Dermis microvascular lymphatic vessel endothelial cell (primary cell): ENCODE data around the gene ROR1. TPM values are rescaled to one million over a fixed set of nuclear protein-coding genes. Genes with fewer than 3 reads are reported as not detected.
A peak's percentile ranks its signal among the peaks of the same experiment; 100 is the strongest.
"Not testable (repeated sequence)": the region's sequence is repeated elsewhere in the genome, so short reads cannot be mapped to it uniquely, and the experiment has no call there.

Source experiments
- DNase-seq, 2 donors: peaks; one replicate each; pipeline versions ENCODE4 v3.0.0 to v3.0.0-alpha.2; 2010; ENCODE audit warnings: low read depth in 2 of 2
- total RNA-seq: library from RNA; depleted of rRNA; stranded (reverse); fragments of >200 nt; gene quantifications from 2 replicates; pipeline ENCODE4 v1.2.1, GENCODE V29; 2014

ROR1 gene
- total RNA-seq, 1 donor from 2014 or later: 0.26 TPM

- no peak for DNase-seq
Observed at GRCh38 chr1:63793741-63794240, 20.0 kb downstream of the ROR1 start.

- DNase-seq: no peak
Observed at GRCh38 chr1:63794354-63794753, 20.5 kb downstream of the ROR1 start.

- DNase-seq: no peak
Observed at GRCh38 chr1:63794939-63795378, 21.1 kb downstream of the ROR1 start.

- DNase-seq: no peak
Observed at GRCh38 chr1:63795455-63795854, 21.6 kb downstream of the ROR1 start.

GRCh38 chr1:63797056-63797726 lies 23.4 kb downstream of the ROR1 start:
- DNase-seq: no peak

- no peak for DNase-seq
Observed at GRCh38 chr1:63798284-63798683, 24.5 kb downstream of the ROR1 start.

GRCh38 chr1:63799307-63799706 lies 25.5 kb downstream of the ROR1 start:
- no peak for DNase-seq

- DNase-seq: no peak
Observed at GRCh38 chr1:63799820-63800219, 26.0 kb downstream of the ROR1 start.

GRCh38 chr1:63802109-63802508 lies 28.3 kb downstream of the ROR1 start:
- DNase-seq: no peak

- DNase-seq: no peak
Observed at GRCh38 chr1:63804829-63805484, 31.1 kb downstream of the ROR1 start.

- DNase-seq: no peak
Observed at GRCh38 chr1:63807046-63807445, 33.2 kb downstream of the ROR1 start.

- no peak for DNase-seq
Observed at GRCh38 chr1:63810936-63811469, 37.2 kb downstream of the ROR1 start.

- no peak for DNase-seq
Observed at GRCh38 chr1:63812071-63812700, 38.4 kb downstream of the ROR1 start.

GRCh38 chr1:63813829-63814277 lies 40.0 kb downstream of the ROR1 start:
- peak in 1 of 2 donors; percentile 83 for DNase-seq

GRCh38 chr1:63816217-63816815 lies 42.5 kb downstream of the ROR1 start:
- not testable (repeated sequence) for DNase-seq

GRCh38 chr1:63817152-63817667 lies 43.4 kb downstream of the ROR1 start:
- DNase-seq: peak in 1 of 2 donors; percentile 58

- no peak for DNase-seq
Observed at GRCh38 chr1:63817700-63818099, 43.9 kb downstream of the ROR1 start.

GRCh38 chr1:63818567-63819325 lies 44.9 kb downstream of the ROR1 start:
- DNase-seq: no peak

GRCh38 chr1:63819795-63820194 lies 46.0 kb downstream of the ROR1 start:
- DNase-seq: no peak

- DNase-seq: no peak
Observed at GRCh38 chr1:63821091-63822005, 47.5 kb downstream of the ROR1 start.
